MCF 10A (cell line): ENCODE results near the gene STAT4. TPM values are rescaled to one million over a fixed set of nuclear protein-coding genes. Genes with fewer than 3 reads are reported as not detected.

Experiments
- BruUV-seq: library from RNA; stranded (reverse); fragments of 400-500 nt; replicated peaks from 2 replicates; lab custom pipeline; 2021; lab: Mats Ljungman, UMichigan
- CTCF ChIA-PET: fragments of 300-600 bp; sonication (Branson Sonifier 250); formaldehyde crosslinking; extraction: SDS; loops from one replicate; lab custom pipeline; 2021; ENCODE audit warnings: antibody characterized with exemption, inconsistent platforms; lab: Yijun Ruan, JAX
- POLR2A ChIA-PET: fragments of 300-600, 350-650 bp; sonication (Branson Sonifier 250); formaldehyde crosslinking; extraction: SDS; loops from one replicate; lab custom pipeline; 2020; ENCODE audit warnings: antibody characterized with exemption, inconsistent platforms; lab: Yijun Ruan, JAX
- DNase-seq: peaks from one replicate; pipeline ENCODE4 v3.0.0-alpha.2; 2018; ENCODE audit not compliant: unreplicated experiment
- H3K27ac Mint-ChIP-seq: one replicate; pipeline ENCODE4 v1.8.0; 2022; ENCODE audit warnings: mild to moderate bottlenecking, low read depth, mixed read lengths; ENCODE audit not compliant: unreplicated experiment
- H3K27me3 Mint-ChIP-seq: one replicate; pipeline ENCODE4 v1.8.0; 2022; ENCODE audit warnings: mixed read lengths; ENCODE audit not compliant: insufficient read depth, unreplicated experiment
- H3K36me3 Mint-ChIP-seq: one replicate; pipeline ENCODE4 v1.8.0; 2022; ENCODE audit warnings: mild to moderate bottlenecking, moderate library complexity, mixed read lengths; ENCODE audit not compliant: insufficient read depth, unreplicated experiment
- H3K4me1 Mint-ChIP-seq: one replicate; pipeline ENCODE4 v1.8.0; 2022; ENCODE audit warnings: mixed read lengths; ENCODE audit not compliant: insufficient read depth, unreplicated experiment
- H3K4me3 Mint-ChIP-seq: one replicate; pipeline ENCODE4 v1.8.0; 2022; ENCODE audit warnings: mild to moderate bottlenecking, moderate library complexity, mixed read lengths; ENCODE audit not compliant: unreplicated experiment
- H3K9me3 Mint-ChIP-seq: one replicate; pipeline ENCODE4 v1.8.0; 2022; ENCODE audit warnings: mixed read lengths; ENCODE audit not compliant: unreplicated experiment
- intact Hi-C: fragments of 100-400 bp; cut with micrococcal nuclease; formaldehyde crosslinking; loops from 2 replicates; pipeline ENCODE4 v1.14.1; 2022
- total RNA-seq: library from RNA; stranded (reverse); gene quantifications from 2 replicates; pipeline ENCODE4 v1.2.3, GENCODE V29; 2022
- TF ChIP-seq, protein P1 (sequence below): fragments of 200-600 bp; IDR thresholded peaks from one replicate; pipeline ENCODE4 v1.8.0; 2022; ENCODE audit warnings: antibody characterized with exemption, mild to moderate bottlenecking; ENCODE audit not compliant: unreplicated experiment

Gene STAT4
- total RNA-seq, 1 experiment from 2014 or later = 1.4 TPM

DNA sequence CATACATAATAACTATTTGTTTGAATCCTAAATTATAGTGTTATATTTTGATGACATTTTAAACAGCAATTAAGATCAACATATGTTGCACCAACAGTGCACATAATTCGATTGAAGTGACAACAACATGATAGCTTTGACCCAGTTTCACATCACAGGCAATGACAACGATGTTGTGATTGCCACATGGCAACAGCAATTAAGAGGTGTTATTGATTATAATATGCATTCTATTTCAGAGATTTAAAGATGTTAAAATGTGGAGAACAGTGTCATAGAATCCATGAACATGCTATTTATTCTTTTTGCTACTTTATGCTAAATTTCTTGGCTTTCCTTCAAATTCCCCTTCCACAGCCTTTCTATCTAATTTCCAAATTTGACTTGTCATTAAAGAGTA, 68.5 kb downstream of the STAT4 start:
- ChIA-PET CTCF (no interaction called here), POLR2A (interaction anchor here (0.6 kb wide), 1 partner anchor 1200 kb away, joined by 6 read pairs; no protein-coding TSS in a partner anchor)
- TF ChIP-seq, protein P1, sequence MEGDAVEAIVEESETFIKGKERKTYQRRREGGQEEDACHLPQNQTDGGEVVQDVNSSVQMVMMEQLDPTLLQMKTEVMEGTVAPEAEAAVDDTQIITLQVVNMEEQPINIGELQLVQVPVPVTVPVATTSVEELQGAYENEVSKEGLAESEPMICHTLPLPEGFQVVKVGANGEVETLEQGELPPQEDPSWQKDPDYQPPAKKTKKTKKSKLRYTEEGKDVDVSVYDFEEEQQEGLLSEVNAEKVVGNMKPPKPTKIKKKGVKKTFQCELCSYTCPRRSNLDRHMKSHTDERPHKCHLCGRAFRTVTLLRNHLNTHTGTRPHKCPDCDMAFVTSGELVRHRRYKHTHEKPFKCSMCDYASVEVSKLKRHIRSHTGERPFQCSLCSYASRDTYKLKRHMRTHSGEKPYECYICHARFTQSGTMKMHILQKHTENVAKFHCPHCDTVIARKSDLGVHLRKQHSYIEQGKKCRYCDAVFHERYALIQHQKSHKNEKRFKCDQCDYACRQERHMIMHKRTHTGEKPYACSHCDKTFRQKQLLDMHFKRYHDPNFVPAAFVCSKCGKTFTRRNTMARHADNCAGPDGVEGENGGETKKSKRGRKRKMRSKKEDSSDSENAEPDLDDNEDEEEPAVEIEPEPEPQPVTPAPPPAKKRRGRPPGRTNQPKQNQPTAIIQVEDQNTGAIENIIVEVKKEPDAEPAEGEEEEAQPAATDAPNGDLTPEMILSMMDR = no peak
- DNase-seq = no peak
- Mint-ChIP-seq H3K27me3 (peaks cover 10% of the 10 kb centered on the region), H3K4me1 (no peaks in the 10 kb centered on the region), H3K27ac (no peak overlapping the region), H3K4me3 (no peak overlapping the region), H3K9me3 (no peaks in the 10 kb centered on the region), H3K36me3 (no peaks in the 10 kb centered on the region)
- intact Hi-C loops = no loop called here
- no TSS peak for BruUV-seq

DNA sequence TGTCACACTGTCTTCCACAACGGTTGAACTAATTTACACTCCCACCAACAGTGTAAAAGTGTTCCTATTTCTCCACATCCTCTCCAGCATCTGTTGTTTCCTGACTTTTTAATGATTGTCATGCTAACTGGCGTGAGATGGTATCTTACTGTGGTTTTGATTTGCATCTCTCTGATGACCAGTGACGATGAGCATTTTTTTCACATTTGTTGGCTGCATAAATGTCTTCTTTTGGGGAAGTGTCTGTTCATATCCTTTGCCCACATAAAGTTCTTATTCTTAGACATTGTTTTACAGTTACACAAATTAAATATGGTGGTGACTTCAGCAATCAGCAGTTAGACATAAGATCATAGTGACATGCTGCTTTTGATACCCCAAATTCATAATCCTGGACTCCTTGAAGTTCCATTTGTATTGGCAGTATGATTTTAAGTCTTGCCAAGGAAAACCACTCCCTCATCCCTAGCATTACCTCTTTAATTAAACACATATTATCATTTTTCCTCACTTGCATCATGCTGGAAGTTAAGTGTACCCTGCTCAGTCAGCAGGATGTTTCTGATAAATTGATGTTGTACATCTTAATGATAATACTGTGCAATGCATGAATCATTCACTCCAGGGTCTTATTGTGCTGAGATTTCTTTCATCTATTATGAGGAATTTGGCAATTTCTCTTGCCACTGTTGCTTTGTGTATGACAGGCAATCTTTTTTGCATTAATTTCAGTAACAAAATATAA, 69.2 kb downstream of the STAT4 start:
- BruUV-seq = no TSS peak

DNA sequence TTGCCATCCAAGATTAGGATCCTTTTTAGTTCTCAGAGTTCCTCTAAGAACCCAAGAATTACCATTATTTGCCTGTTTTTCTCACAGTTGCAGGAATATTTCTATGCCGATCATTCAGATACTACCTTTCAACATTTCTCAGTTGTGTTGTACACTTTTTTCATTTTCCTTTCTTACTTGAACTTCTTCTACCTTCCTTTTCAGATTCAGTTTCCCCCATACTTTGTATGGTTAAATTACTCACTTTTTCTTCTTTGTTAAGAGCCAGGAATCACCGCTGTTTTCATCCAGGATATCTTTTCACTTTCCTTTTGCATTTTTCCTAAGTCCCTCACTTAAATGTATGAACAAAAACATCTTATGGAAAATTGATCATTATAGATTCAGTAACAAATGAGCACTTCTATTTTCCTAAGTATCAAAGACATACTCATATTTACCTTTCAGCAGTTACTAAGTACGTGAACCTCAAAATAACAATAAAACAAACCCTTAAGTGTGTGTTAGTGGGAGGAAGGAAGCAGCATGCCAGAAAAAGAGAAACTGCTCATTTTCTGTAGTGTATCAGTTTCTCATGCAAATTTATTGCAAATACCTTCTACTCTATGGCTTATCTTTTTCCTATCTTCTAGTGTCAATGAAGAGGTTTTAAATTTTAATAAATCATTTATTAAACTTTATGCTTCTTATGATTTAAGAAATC, 72.5 kb downstream of the STAT4 start:
- Mint-ChIP-seq H3K4me3 (no peak overlapping the region), H3K27ac (no peak overlapping the region), H3K9me3 (no peaks in the 10 kb centered on the region), H3K27me3 (peaks cover 10% of the 10 kb centered on the region), H3K4me1 (no peaks in the 10 kb centered on the region), H3K36me3 (no peaks in the 10 kb centered on the region)
- DNase-seq = no peak
- no TSS peak for BruUV-seq
- CTCF ChIA-PET = interaction anchor here (0.9 kb wide), 1 partner anchor 77 kb away, joined by 4 read pairs; no protein-coding TSS in a partner anchor
- TF ChIP-seq, protein P1 = no peak
- POLR2A ChIA-PET = interaction anchor here (0.7 kb wide), 1 partner anchor 307 kb away, joined by 3 read pairs; no protein-coding TSS in a partner anchor
- intact Hi-C loops = no loop called here

More for the DNA sequence above, 69.2 kb downstream of the STAT4 start:
- TF ChIP-seq, protein P1 = no peak
- DNase-seq = no peak
- Mint-ChIP-seq H3K36me3 (no peaks in the 10 kb centered on the region), H3K4me3 (no peak overlapping the region), H3K27me3 (peaks cover 10% of the 10 kb centered on the region), H3K4me1 (no peaks in the 10 kb centered on the region), H3K9me3 (no peaks in the 10 kb centered on the region), H3K27ac (no peak overlapping the region)
- POLR2A ChIA-PET = interaction anchor here (0.6 kb wide), 1 partner anchor 1199 kb away, joined by 6 read pairs; no protein-coding TSS in a partner anchor
- CTCF ChIA-PET = no interaction called here
- intact Hi-C loops = no loop called here

DNA sequence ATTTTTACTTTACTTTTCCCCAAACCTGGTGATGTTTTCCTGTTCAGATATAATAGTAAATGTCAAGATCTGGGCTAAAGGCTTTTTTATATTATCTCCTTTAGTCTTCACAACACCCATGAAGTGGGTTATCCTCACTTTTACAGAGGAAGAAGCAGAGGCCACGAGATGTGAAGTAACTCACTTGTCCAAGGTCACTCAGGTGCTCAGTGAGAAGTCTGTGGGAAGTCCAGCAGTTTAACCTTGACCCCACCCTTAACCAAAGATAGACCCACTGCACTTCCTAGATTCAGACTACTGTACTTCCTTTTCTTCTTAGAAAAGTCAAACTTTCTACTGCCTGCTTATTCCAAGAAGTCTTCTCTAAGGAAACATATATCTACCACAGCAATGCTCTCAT, 80.5 kb downstream of the STAT4 start:
- no peak overlapping the region for H3K4me3 Mint-ChIP-seq
- H3K36me3 Mint-ChIP-seq = no peaks in the 10 kb centered on the region
- H3K9me3 Mint-ChIP-seq = no peaks in the 10 kb centered on the region
- H3K27me3 Mint-ChIP-seq = no peaks in the 10 kb centered on the region
- ChIA-PET POLR2A (interaction anchor here (0.7 to 0.9 kb wide), 2 partner anchors 8 to 1332 kb away, joined by 3 read pairs; no protein-coding TSS in a partner anchor), CTCF (interaction anchor here (0.6 to 2.7 kb wide), 4 partner anchors 13 to 542 kb away, joined by 3 to 19 read pairs (median 10); no protein-coding TSS in a partner anchor)
- intact Hi-C loops = no loop called here
- no TSS peak for BruUV-seq
- TF ChIP-seq, protein P1 = no peak
- no peak overlapping the region for H3K27ac Mint-ChIP-seq
- peaks cover 4% of the 10 kb centered on the region for H3K4me1 Mint-ChIP-seq
- DNase-seq = no peak
